Neural progenitor cell (in vitro differentiated cells): Measurements from ENCODE around the gene GPR89B.
"Not testable (repeated sequence)": the region's sequence is repeated elsewhere in the genome, so short reads cannot be mapped to it uniquely, and the experiment has no call there.

ENCODE experiments used
- EZH2 ChIP-seq: fragments of 200-600 bp; sonication (generic); IDR thresholded peaks from 2 replicates; pipeline ENCODE4 v1.6.1; 2017; ENCODE audit warnings: antibody characterized with exemption, mild to moderate bottlenecking, moderate library complexity
- EZH2phosphoT487 ChIP-seq: fragments of 200-600 bp; sonication (generic); IDR thresholded peaks from 2 replicates; pipeline ENCODE4 v1.6.1; 2017; ENCODE audit warnings: antibody characterized with exemption
- TF ChIP-seq, protein P1 (sequence below): fragments of 200-600 bp; sonication (generic); IDR thresholded peaks from 2 replicates; pipeline ENCODE4 v1.5.1; 2017; ENCODE audit warnings: antibody characterized with exemption, mild to moderate bottlenecking

DNA sequence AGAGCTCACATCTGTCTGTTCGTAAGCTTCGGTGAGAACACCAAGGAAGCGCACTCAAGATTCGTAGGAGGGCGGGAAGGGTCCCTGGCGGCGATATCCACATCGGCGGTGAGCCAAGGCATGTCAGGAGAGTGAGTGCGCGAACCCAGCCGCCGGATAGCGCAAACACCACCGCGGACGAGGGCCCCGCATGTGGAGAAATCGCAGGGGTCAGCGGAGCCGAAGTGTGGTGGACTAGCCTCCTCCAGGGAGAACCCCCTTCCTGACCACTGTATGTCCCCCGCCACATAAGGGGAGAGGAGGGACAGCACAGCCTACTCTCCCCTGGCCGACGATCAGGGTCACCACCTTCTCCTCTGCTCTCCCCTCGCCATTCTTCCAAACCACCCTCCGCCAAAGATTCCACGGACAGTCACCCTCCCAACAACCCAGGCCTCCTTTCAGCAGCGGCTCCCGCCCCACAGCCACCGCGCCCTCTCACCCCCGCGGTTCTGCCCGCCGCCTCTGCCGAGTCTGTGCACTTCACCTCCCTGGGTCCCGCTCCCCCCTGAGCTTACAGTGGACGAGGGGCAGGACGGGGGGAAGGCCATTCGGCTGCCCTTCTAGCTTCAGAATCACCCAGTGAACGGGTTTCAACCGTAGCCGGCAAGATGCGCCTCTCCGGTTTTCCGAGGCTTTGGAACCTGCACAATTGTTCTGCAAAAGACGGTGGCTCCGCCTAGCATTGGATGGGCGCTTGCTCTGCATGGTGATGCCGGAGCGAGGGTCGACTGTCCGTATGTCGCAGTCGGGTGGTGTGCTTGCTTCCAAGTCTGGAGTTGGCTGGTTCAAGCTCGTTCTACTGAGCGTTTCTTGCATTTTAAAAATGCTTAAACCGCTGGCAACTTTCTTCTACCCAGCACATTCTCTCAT is 86.3 kb downstream of the GPR89B start:
- TF ChIP-seq, protein P1, sequence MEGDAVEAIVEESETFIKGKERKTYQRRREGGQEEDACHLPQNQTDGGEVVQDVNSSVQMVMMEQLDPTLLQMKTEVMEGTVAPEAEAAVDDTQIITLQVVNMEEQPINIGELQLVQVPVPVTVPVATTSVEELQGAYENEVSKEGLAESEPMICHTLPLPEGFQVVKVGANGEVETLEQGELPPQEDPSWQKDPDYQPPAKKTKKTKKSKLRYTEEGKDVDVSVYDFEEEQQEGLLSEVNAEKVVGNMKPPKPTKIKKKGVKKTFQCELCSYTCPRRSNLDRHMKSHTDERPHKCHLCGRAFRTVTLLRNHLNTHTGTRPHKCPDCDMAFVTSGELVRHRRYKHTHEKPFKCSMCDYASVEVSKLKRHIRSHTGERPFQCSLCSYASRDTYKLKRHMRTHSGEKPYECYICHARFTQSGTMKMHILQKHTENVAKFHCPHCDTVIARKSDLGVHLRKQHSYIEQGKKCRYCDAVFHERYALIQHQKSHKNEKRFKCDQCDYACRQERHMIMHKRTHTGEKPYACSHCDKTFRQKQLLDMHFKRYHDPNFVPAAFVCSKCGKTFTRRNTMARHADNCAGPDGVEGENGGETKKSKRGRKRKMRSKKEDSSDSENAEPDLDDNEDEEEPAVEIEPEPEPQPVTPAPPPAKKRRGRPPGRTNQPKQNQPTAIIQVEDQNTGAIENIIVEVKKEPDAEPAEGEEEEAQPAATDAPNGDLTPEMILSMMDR, result not testable (repeated sequence)
- TF ChIP-seq EZH2, result peak; percentile 54
- TF ChIP-seq EZH2phosphoT487, result not testable (repeated sequence)
